ENCODE data around the gene SNX11.

- no peak for TF ChIP-seq POLR2AphosphoS5 (IDR thresholded peaks at IDR 0.05; ENCODE audit: low read depth, low read length)
- TF ChIP-seq POLR2A (IDR thresholded peaks at IDR 0.05; ENCODE audit: low read depth, low read length): no peak
Measured at GRCh38 chr17:48102043-48102750, 5.4 kb upstream of the SNX11 start.
